NK-92 (cell line): ENCODE results near the gene HSD17B14.
"Not testable (repeated sequence)": the region's sequence is repeated elsewhere in the genome, so short reads cannot be mapped to it uniquely, and the experiment has no call there.

Experiments
- DNase-seq: peaks from one replicate; lab custom pipeline; 2025; ENCODE audit not compliant: unreplicated experiment; lab: John Stamatoyannopoulos, UW

HSD17B14 gene

GRCh38 chr19:48867746-48868113 lies 31.4 kb upstream of the HSD17B14 start:
- no peak for DNase-seq

DNA sequence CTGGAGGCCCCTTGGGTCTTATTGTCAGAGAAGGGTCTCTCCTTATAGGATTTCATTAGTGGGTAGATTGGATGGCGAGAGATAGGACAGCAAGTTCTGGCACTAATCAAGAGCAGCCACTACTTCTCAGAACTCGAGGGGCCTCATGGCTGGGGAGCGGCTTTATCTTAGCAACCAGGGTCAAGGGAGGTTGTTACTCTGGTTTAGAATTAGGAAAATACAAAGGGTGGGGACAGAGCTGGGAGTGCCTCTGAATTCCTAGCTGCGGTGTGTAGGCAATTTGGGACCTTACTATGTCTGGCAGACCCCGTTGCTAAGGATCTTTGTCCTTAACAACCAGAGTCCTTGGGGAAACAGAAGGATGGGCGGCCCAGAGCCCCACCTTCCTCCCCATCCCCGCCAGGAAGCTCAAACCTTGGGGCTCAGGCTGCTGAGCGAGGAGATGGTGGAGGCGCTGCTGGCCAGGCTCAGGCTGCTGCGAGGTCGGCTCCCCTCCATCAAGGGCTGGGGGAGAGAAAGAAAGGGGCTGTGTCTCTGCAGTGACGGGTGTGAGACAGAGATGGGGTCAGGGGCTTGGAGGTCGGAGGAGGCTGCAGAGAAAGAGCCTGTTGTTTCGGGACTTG lies 30.9 kb upstream of the HSD17B14 start:
- DNase-seq: no peak

GRCh38 chr19:48866692-48867091 lies 30.4 kb upstream of the HSD17B14 start:
- no peak for DNase-seq

DNA sequence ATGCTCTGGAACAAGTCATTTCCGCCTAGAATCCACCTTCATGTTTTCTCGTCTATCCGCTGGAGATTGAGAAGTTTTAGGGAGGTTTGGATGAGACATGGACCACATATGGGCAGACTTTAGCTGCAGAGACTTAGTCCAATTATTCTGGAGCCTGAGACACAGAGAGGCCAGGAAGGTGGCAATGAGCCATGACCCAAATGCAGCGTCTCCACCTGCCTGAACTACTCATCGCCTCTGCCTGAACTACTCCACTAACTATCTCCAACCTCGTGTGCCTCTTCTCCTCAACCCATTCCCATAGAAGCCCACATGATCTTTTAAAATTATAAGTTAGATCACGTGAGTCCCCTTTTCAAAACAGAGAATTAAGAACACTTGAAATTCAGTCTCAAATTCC lies 26.5 kb upstream of the HSD17B14 start:
- DNase-seq: no peak

DNA sequence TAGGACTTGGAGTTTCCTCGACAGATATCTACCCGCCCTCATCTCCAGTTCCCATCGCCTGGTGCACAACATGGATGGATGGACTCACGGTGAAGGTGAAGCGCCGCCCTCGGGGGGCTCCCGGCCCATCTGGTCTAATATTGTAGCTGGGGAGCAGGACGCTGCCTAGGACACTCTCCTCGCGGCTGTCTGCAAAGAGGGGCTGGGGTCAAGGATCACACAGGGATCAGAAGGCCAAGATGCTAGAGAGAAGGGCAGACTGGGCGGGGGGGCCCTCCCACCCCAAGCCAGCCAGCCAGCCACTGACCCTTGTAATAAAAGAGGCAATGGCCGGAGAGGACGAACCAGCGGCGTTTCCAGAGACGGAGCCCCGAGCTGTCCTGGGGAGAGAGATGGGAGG lies 25.0 kb upstream of the HSD17B14 start:
- no peak for DNase-seq

DNA sequence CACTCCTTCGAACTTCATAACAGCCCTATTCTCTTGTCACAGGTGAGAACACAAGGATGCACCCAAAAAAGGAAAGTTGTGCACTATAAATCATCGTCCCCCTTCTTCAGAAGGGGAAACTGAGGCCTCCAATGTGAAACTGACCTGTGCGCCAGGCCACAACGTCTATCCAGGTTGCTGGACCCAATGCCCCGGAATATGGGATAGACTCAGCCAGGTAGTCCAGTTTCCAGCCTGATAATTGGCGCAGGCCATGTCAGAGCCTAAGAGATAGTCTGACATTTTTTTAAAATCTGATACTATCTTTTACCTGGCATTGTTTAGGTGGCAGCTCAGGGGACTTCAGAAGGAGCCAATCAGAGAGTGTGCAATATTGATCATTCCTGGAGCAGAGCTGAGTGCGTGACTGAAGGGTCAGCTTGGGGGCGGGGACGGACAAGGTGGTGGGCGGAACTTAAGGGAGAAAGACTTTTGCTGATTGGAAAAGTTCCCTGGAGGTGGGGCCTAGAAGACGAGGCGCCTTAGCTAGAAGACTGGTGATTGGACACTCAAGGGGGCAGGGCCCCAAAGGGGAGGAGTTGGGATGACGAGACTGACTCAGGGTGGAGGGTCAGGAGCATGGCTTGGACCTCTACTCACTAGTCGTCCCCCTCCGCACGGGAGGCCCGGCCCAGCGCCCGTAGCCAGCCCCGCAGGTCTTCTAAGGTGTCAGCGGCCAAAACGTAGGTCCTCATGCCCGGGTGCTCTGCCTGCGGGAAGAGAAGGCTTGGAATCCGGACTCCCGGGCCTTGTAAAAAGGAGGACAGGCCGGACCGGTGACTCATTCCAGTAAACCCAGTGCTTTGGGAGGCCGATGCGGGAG lies 23.7 kb upstream of the HSD17B14 start:
- DNase-seq: no peak

GRCh38 chr19:48858984-48859710 lies 22.9 kb upstream of the HSD17B14 start:
- DNase-seq: no peak

- DNase-seq: no peak
Measured at GRCh38 chr19:48856921-48857320, 20.6 kb upstream of the HSD17B14 start.

GRCh38 chr19:48854103-48854502 lies 17.8 kb upstream of the HSD17B14 start:
- no peak for DNase-seq

DNA sequence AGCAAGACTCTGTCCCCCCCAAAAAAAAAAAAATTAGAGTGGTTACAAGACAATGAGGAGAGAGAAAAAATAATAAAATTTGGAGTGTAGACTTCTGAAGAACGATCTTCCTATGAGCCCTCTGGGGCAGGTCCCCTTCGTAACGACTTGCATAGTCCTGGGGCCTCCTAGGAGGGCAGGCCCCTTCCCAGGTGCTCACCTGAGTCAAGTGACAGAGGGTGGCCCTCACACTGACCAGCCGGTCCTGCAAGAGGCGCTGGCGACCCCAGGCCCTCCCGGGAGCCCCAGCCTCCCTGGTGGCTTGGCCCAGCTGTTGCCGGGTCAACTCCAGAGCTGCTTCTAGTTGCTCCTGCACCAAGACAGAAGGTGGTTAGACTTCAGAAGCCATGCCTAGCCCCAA lies 17.2 kb upstream of the HSD17B14 start:
- DNase-seq: no peak

DNA sequence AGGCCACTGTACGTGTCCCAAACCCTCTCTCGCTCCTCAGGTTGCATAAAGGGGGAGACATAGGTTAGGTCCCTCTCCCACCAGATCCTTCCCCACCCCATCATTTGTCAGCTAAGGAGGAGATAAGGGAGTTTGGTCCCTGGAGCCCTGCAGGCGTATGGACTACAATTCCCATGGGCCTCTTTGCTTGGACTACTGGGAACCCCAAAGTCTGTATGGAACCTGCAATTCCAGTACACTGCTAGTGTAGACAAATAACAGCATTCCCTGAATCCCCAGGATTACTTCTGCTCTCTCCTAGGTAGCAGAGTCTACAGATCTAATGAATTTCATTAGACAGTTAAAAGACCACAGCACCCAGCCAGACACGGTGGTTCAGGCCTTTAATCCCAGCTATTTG lies 16.0 kb upstream of the HSD17B14 start:
- no peak for DNase-seq

- not testable (repeated sequence) for DNase-seq
Measured at GRCh38 chr19:48846659-48847058, 10.4 kb upstream of the HSD17B14 start.

DNA sequence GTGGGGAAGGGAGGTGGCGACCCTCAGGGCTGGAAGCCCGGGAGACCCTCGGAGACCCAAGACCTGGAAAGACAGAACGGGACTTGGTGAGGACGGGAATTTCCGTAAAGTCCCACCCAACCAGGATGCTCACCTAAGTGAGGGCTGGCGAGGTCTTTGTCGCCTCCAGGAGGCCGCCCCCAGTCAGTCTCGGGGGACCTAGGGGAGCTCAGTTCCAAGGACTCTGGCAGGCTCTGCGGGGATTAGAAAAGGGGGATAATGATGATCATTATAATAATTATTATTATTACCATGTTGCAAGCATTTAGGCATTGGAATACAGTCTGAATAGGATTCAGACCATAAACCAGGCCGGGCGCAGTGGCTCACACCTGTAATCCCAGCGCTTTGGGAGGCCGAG lies 9.1 kb upstream of the HSD17B14 start:
- no peak for DNase-seq

DNA sequence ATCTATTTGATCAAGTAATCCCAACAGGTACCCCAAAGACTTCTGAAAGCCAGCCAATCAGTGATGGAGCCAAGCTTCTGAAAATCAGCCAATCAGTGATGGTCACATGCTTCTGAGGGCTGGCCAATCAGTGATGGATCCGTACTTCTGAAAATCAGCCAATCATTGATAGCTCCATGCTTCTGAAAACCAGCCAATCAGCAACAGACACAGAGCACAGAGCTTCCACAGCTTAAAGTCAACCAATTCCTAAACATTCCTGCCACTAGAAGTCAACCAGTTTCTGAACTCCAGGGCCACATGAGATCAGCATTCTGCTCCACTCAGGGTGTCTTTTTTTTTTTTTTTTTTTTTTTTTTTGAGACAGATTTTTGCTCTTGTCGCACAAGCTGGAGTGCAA lies 8.2 kb upstream of the HSD17B14 start:
- DNase-seq: no peak

DNA sequence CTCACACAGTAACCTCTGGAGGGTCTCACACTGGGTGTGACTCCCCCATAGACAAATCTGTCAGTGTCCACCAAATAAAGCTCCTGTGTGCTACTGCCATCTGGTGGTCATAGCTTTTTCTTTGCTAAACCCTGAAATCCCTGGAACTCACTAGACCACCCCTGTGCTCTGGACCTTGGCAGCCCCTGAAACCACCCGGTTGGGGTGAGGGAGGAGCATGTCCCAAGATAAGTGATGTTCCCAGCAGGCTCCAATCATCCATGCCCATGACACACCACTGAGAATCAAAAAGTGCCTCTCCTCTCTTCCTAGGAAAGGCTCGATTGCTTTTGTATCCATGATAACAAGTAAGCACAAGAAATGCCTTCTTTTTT lies 6.5 kb upstream of the HSD17B14 start:
- DNase-seq: no peak

DNA sequence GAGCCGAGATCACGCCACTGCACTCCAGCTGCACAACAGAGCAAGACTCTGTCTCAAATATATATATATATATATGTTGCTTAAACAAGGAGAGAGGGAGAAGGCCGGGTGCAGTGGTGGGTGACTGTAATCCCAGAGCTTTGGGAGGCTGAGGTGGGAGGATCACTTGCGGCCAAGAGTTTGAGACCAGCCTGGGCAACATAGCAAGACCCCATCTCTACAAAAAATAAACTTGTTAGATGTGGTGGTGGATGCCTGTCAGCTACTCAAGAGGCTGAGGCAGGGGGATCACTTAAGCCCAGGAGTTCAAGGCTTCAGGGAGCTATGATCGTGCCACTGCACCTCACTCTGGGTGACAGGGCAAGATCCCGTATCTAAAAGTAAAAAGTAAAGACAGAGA lies 5.3 kb upstream of the HSD17B14 start:
- no peak for DNase-seq

DNA sequence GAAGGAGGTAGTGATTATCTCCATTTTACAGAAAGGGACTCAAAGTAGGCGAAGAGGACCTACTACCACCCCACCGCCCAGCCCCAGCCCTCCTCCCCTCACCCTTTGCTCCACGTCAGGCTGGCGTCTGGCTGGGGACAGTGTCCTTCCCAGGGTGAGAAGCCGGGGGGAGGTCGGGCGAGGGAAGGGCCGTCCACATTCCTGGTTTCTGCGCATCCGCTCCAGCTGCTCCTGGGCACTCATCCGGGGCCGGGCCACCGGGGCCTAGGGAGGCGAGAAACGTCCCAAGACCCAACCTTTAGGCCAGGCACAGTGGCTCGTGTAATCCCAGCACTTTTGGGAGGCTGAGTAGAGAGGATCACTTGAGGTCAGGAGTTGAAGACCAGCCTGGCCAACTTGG lies 4.8 kb upstream of the HSD17B14 start:
- no peak for DNase-seq

DNA sequence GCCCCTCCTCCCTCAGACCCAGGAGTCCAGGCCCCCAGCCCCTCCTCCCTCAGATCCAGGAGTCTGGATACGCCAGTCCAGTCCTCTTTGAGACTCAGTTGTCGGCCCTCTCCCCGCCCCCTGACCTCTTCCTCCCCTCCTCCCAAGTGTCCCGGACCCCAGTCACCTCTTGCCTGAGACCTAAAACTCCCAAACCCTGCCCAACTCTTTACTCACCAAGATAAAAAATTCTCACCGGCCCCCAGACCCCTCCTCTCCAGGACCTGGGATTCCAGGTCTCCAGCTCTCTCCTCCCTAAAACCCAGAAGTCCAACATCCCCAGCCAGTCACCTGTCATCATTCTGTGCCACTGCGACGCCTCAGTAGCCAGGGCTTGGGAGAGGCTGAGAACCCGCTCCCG lies 1.4 kb upstream of the HSD17B14 start:
- no peak for DNase-seq

- no peak for DNase-seq
Measured at GRCh38 chr19:48837051-48837524, 797 bp upstream of the HSD17B14 start.

DNA sequence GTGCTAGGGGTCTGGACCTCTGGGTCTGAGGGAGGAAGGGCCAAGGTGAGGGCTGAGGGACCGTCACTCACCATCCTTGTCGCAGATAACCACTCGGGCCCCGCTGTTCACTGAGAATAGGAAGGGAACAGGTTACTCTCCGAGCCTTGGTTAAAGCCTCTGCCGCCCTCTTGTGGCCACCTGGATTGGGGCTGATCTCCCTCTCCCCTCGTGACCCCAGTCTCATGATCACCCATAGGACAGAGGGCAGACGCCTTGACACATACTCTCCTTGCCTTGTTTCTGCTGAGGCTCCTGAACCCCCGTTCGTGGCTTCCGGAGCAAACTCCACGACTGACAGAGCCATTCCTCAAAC lies 580 bp downstream of the HSD17B14 start:
- DNase-seq: peak; percentile 42

DNA sequence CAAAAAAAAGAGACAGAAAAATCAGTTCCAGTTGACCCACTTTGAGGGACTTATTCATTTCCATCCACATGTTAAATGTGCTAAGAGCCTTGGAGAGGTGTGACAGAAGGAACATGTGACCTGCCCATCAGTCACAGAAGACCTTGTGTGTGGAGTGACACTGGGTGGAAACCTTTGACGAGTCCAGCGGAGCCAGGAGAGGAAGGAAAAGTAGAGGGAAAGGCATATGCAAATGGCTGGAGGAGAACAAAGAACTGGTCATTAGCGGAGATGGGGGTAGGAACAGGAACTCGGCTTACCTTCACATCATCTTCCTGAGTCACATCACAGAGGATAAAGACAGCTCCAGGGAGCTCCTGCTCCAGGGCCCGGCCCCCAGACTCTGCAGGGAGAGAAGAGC lies 2.3 kb downstream of the HSD17B14 start:
- no peak for DNase-seq

- DNase-seq: no peak
Measured at GRCh38 chr19:48833049-48833448, 3.2 kb downstream of the HSD17B14 start.
